Smooth muscle cell (in vitro differentiated cells): Measurements from ENCODE around the gene RNF152. TPM values are rescaled to one million over a fixed set of nuclear protein-coding genes. Genes with fewer than 3 reads are reported as not detected.

ENCODE experiments used
- DNase-seq: peaks from one replicate; lab custom pipeline; 2025; ENCODE audit not compliant: unreplicated experiment; lab: John Stamatoyannopoulos, UW
- H2AFZ ChIP-seq: fragments of 200-600 bp; sonication (generic); 2 replicates; pipeline ENCODE4 v1.6.0; 2016; ENCODE audit warnings: antibody characterized with exemption, low read depth, mild to moderate bottlenecking
- H3F3A ChIP-seq: fragments of 200-600 bp; sonication (generic); 2 replicates; pipeline ENCODE4 v1.6.0; 2017; ENCODE audit warnings: antibody characterized with exemption, low read depth
- H3K27ac ChIP-seq: fragments of 200-600 bp; sonication (generic); 2 replicates; pipeline ENCODE4 v1.5.1; 2016; ENCODE audit warnings: low read depth, mild to moderate bottlenecking
- H3K27me3 ChIP-seq: fragments of 200-600 bp; sonication (generic); 2 replicates; pipeline ENCODE4 v1.6.1; 2016; ENCODE audit warnings: low read depth, mild to moderate bottlenecking
- H3K36me3 ChIP-seq: fragments of 200-600 bp; sonication (generic); 2 replicates; pipeline ENCODE4 v1.5.1; 2016; ENCODE audit warnings: low read depth
- H3K4me1 ChIP-seq: fragments of 200-600 bp; sonication (generic); 2 replicates; pipeline ENCODE4 v1.5.1; 2016; ENCODE audit warnings: low read depth
- H3K4me2 ChIP-seq: fragments of 200-600 bp; sonication (generic); 2 replicates; pipeline ENCODE4 v1.6.0; 2016; ENCODE audit warnings: mild to moderate bottlenecking
- H3K4me3 ChIP-seq: fragments of 200-600 bp; sonication (generic); 2 replicates; pipeline ENCODE4 v1.5.1; 2016; ENCODE audit warnings: mild to moderate bottlenecking
- H3K79me2 ChIP-seq: fragments of 200-600 bp; sonication (generic); 2 replicates; pipeline ENCODE4 v1.6.0; 2016; ENCODE audit warnings: low read depth, mild to moderate bottlenecking
- H3K9ac ChIP-seq: fragments of 200-600 bp; sonication (generic); 2 replicates; pipeline ENCODE4 v1.6.0; 2016; ENCODE audit warnings: low read depth
- H3K9me3 ChIP-seq: fragments of 200-600 bp; sonication (generic); replicated peaks from 2 replicates; pipeline ENCODE4 v1.5.1; 2016; ENCODE audit warnings: low read depth
- H4K20me1 ChIP-seq: fragments of 200-600 bp; sonication (generic); 2 replicates; pipeline ENCODE4 v1.6.0; 2016; ENCODE audit warnings: low read depth
- WGBS: methylation state at CpG from one replicate; pipeline ENCODE4 v1.1.7; 2016; ENCODE audit warnings: low lambda C conversion rate; 5-methylcytosine and 5-hydroxymethylcytosine counted together
- polyA plus RNA-seq: library from polyadenylated mRNA; unstranded; fragments of >200 nt; fragmentation: Nextera tagmentation; extraction: Ambion mirVana; gene quantifications from 2 replicates; pipeline ENCODE4 v1.2.1, GENCODE V29; 2016
- total RNA-seq: library from RNA; depleted of rRNA; stranded (reverse); fragments of >200 nt; gene quantifications from 2 replicates; pipeline ENCODE4 v1.2.3, GENCODE V29; 2014
- TF ChIP-seq, protein P1 (sequence below): fragments of 200-600 bp; sonication (generic); IDR thresholded peaks from 2 replicates; pipeline ENCODE4 v1.5.1; 2017; ENCODE audit warnings: borderline replicate concordance, mild to moderate bottlenecking, antibody characterized with exemption; ENCODE audit not compliant: insufficient read depth, poor library complexity, severe bottlenecking

RNF152 gene
- total and polyA plus RNA-seq, 2 experiments from 2014 or later = 10.6 to 56.6 TPM

DNA sequence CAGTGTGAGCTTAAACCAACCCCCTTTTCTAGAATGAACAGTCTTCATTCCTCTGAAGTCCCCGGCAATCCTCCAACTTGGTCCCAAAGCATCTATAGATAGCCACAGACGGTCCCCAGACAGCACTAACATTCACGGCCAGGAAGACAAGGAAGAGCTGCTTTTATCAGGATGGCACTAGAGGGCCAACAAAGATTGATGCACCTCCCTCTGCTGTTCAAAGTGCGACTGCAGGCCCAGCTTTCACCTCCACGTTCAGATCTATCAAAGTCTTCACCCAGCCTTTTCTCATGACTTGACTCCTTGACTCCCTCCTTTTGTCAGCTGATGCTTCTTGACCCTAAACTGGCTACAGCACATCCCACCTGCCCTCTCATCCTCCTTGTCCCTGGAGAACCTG lies 54.3 kb downstream of the RNF152 start:
- DNase-seq = no peak
- no peak overlapping the region for H3K4me3 ChIP-seq
- H2AFZ ChIP-seq = no peak overlapping the region
- H3K79me2 ChIP-seq = peaks cover 94% of the 10 kb centered on the region
- TF ChIP-seq, protein P1, sequence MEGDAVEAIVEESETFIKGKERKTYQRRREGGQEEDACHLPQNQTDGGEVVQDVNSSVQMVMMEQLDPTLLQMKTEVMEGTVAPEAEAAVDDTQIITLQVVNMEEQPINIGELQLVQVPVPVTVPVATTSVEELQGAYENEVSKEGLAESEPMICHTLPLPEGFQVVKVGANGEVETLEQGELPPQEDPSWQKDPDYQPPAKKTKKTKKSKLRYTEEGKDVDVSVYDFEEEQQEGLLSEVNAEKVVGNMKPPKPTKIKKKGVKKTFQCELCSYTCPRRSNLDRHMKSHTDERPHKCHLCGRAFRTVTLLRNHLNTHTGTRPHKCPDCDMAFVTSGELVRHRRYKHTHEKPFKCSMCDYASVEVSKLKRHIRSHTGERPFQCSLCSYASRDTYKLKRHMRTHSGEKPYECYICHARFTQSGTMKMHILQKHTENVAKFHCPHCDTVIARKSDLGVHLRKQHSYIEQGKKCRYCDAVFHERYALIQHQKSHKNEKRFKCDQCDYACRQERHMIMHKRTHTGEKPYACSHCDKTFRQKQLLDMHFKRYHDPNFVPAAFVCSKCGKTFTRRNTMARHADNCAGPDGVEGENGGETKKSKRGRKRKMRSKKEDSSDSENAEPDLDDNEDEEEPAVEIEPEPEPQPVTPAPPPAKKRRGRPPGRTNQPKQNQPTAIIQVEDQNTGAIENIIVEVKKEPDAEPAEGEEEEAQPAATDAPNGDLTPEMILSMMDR = no peak
- H3K36me3 ChIP-seq = peaks cover 7% of the 10 kb centered on the region
- no peak overlapping the region for H3K4me2 ChIP-seq
- H3F3A ChIP-seq = peaks cover 11% of the 10 kb centered on the region
- H3K27me3 ChIP-seq = no peaks in the 10 kb centered on the region
- H3K4me1 ChIP-seq = peaks cover 2% of the 10 kb centered on the region
- H3K9ac ChIP-seq = no peak overlapping the region
- peaks cover 96% of the 10 kb centered on the region for H4K20me1 ChIP-seq
- WGBS = 94% methylated on average over 5 of the region's 5 CpGs
- peak overlapping the region; percentile 46 for H3K27ac ChIP-seq
- no peaks in the 10 kb centered on the region for H3K9me3 ChIP-seq

DNA sequence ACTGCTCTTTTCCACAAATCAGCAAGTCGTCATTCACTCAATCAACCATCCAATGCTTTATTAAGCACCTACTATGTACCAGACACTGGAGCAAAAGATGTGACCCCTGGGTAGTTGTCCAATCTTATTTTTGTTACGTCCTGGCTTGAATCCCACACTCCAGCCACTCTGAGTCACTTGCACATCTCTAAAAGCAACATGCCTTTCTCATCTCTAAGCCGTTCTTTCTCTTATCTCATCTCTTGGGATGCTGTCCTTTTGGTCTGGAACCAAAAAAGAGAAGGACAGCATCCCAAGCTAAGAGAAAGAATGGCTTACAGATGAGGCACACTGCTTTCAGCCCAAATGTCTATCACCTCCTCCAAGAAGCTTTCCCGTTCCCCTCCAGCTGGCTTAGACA lies 58.8 kb downstream of the RNF152 start:
- TF ChIP-seq, protein P1 = no peak
- no peak overlapping the region for H3K4me3 ChIP-seq
- H3K9me3 ChIP-seq = no peaks in the 10 kb centered on the region
- peaks cover 94% of the 10 kb centered on the region for H4K20me1 ChIP-seq
- H3K4me1 ChIP-seq = peaks cover 19% of the 10 kb centered on the region
- peaks cover 73% of the 10 kb centered on the region for H3K79me2 ChIP-seq
- peaks cover 11% of the 10 kb centered on the region for H3F3A ChIP-seq
- H3K27me3 ChIP-seq = no peaks in the 10 kb centered on the region
- no peak overlapping the region for H2AFZ ChIP-seq
- no peak for DNase-seq
- 43% methylated on average over 4 of the region's 4 CpGs for WGBS
- peak overlapping the region; percentile 66 for H3K4me2 ChIP-seq
- H3K9ac ChIP-seq = peak overlapping the region; percentile 7
- peaks cover 7% of the 10 kb centered on the region for H3K36me3 ChIP-seq
- H3K27ac ChIP-seq = peak overlapping the region; percentile 81

DNA sequence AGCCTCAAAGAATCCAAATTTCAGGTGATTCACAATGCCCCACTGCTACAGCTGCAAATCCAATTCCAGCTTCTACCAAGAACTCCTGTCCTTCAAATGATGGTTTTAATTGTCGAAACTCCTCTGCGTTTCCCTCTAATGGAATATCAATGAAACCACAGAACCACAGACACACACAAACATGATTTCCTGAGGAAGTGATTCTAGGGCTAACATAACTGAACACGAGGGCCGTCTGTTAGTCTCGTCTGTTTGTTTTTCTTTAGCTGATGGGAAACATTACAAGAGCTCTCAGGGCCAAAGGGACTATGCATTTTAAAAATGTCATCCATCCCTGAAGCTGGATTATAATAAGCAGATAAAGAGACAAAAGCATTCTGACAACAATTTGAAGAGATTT lies 59.4 kb downstream of the RNF152 start:
- H3K27ac ChIP-seq = peak overlapping the region; percentile 81

DNA sequence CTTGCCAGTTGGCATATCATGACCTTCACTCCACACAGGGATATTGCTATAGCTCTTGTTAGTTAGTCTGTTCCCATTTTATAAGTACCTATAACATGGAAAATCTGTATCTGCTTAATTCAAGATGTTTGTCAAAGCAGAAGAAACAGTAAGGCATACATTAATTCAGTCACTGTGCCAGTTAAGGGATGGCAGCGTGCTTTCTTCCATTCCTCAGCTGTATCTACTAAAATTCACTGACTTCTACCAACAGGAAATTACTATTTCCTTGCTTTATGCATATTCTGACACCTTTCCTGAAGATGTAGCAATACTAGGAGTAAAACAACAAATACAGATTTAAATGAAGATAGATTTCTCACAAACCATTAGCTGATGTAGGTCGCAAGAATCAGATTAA lies 59.9 kb downstream of the RNF152 start:
- Histone ChIP-seq H3K27me3 (no peaks in the 10 kb centered on the region), H3K79me2 (peaks cover 73% of the 10 kb centered on the region), H3K9ac (peak overlapping the region; percentile 4), H3K4me2 (peak overlapping the region; percentile 66), H3K4me3 (no peak overlapping the region), H2AFZ (no peak overlapping the region), H4K20me1 (peaks cover 94% of the 10 kb centered on the region), H3K9me3 (no peaks in the 10 kb centered on the region), H3K4me1 (peaks cover 21% of the 10 kb centered on the region), H3F3A (peaks cover 11% of the 10 kb centered on the region), H3K27ac (peak overlapping the region; percentile 81), H3K36me3 (peaks cover 7% of the 10 kb centered on the region)
- TF ChIP-seq, protein P1 = no peak
- 94% methylated on average over 2 of the region's 2 CpGs for WGBS
- DNase-seq = no peak

More for the DNA sequence above, 59.4 kb downstream of the RNF152 start:
- DNase-seq = no peak
- Histone ChIP-seq H3F3A (peaks cover 11% of the 10 kb centered on the region), H2AFZ (no peak overlapping the region), H3K4me1 (peaks cover 19% of the 10 kb centered on the region), H3K9ac (peak overlapping the region; percentile 7), H3K27me3 (no peaks in the 10 kb centered on the region), H4K20me1 (peaks cover 94% of the 10 kb centered on the region), H3K9me3 (no peaks in the 10 kb centered on the region), H3K79me2 (peaks cover 73% of the 10 kb centered on the region), H3K36me3 (peaks cover 7% of the 10 kb centered on the region), H3K4me3 (no peak overlapping the region), H3K4me2 (peak overlapping the region; percentile 66)
- WGBS = 27% methylated on average over 5 of the region's 5 CpGs
- TF ChIP-seq, protein P1 = no peak
